GM12864 (cell line): ENCODE results near the gene SEC24B.
A peak's percentile ranks its signal among the peaks of the same experiment; 100 is the strongest.

Experiments
- DNase-seq: peaks from one replicate; pipeline ENCODE4 v3.0.0-alpha.2; 2011; ENCODE audit warnings: low read depth
- H3K4me3 ChIP-seq: 2 replicates; pipeline ENCODE4 v1.5.1; 2011; ENCODE audit warnings: mild to moderate bottlenecking, low read depth, low read length, control low read depth
- CTCF ChIP-seq: IDR thresholded peaks from 2 replicates; pipeline ENCODE4 v1.5.1; 2011; ENCODE audit warnings: low read depth, mild to moderate bottlenecking, moderate library complexity, low read length, control low read depth, inconsistent platforms; ENCODE audit errors: missing control alignments

Gene SEC24B

DNA sequence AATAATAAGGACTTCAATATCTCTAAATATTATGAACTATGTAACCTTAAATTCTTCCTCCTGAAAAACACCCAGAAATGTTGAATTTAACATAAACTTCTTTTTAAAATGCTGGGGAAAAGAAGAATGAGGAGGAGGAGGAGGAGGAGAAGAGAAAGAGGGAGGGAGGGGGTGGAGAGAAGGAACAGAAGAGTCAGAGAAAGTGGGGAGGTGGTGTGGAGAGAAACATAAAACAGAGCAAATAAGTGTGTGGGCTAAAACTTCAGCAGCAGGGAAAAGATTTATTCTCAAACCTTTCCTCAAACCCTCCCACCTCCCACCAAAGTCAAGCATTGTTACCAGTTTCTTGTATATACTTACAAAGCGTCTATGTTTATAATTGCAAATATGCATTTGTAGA lies 34.7 kb upstream of the SEC24B start:
- TF ChIP-seq CTCF: no peak
- H3K4me3 ChIP-seq: no peak overlapping the region
- DNase-seq: no peak

GRCh38 chr4:109406337-109406931 lies 27.2 kb upstream of the SEC24B start:
- TF ChIP-seq CTCF: peak; percentile 58
- peak; percentile 35 for DNase-seq
- H3K4me3 ChIP-seq: no peak overlapping the region

DNA sequence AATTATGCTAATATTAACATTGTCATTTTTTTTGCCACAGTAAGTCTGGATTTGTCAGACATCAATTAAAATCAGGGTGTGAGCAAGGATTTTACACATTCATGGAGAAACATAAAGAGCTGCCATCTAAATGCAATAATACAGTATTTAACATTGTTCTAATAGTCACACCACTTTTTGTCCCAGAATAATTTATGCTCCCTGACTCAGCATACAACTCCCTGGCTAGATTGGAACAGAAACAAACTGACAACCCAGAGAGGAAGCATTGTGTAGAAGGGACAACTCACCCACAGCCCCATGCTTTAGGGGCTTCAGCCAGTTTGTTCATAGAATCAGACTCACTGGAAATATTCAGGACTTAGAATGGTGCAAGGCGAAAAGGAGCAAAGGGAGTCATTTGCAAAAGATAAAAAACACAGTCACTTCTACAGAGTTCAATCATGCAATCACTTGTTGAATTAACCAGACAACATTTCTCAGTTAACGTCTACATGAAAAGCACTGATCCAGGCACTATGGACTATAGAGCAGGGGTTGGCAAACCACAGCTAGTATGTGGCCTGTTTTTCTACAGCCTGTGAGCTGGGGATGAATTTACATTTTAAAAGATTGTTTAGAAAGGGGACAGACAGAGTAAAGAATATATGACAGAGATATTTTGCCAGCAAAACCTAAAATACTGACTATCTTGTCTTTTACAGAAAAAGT lies 26.4 kb upstream of the SEC24B start:
- no peak for TF ChIP-seq CTCF
- H3K4me3 ChIP-seq: no peak overlapping the region
- no peak for DNase-seq

GRCh38 chr4:109408711-109409110 lies 24.9 kb upstream of the SEC24B start:
- no peak for TF ChIP-seq CTCF
- no peak overlapping the region for H3K4me3 ChIP-seq
- no peak for DNase-seq

DNA sequence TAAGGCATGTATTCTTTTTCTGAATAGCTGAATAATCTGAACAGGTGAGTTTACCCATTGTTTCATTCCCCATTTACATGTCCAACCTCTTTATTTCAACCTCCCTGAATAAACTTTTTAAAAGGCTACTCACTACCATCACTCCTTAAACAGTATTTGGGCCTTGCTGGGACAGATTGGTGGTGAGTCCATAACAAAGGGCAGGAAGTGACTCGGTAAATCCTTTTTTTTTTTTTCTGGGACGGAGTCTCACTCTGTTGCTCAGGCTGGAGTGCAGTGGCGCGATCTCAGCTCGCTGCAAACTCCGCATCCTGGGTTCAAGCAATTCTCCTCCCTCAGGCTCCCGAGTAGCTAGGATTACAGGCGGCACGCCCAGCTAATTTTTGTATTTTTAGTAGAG lies 23.4 kb upstream of the SEC24B start:
- H3K4me3 ChIP-seq: no peak overlapping the region
- no peak for DNase-seq
- TF ChIP-seq CTCF: no peak

DNA sequence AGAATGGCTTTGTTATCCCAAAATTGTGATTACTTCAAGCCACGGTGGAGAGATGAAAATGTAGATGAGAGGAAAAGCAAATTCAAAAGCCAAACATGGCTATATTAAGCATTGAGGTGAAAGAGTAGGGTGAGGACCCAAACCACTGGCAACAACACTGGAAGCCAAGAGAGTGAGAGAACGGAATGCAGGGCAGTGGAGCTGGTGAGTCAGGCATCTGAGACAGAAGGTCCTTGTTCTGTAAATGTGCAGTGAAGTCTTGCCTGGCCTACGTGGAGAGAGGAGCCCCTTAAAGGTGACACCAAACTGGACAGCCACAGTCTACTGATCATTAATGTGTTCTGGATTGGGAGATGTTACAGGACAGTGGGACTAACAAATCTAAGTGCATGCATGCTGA lies 22.8 kb upstream of the SEC24B start:
- no peak for TF ChIP-seq CTCF
- H3K4me3 ChIP-seq: no peak overlapping the region
- DNase-seq: no peak

GRCh38 chr4:109411964-109412363 lies 21.7 kb upstream of the SEC24B start:
- DNase-seq: no peak
- TF ChIP-seq CTCF: no peak
- no peak overlapping the region for H3K4me3 ChIP-seq
